Esophagus squamous epithelium (tissue), 5 donors: ENCODE results near the gene IGFBP3. TPM values are rescaled to one million over a fixed set of nuclear protein-coding genes. Genes with fewer than 3 reads are reported as not detected.

Source experiments
- DNase-seq: peaks from one replicate; lab custom pipeline; 2025; lab: John Stamatoyannopoulos, UW
- H3K27ac ChIP-seq, 4 donors: fragments of 200-600 bp; sonication (generic); one replicate each; pipeline ENCODE4 v1.5.1; 2016 to 2019; ENCODE audit warnings: mild to moderate bottlenecking in 1 of 4
- H3K27me3 ChIP-seq, 4 donors: fragments of 200-600 bp; sonication (generic); 1 replicate in 3 of 4; 2 replicates in 1 of 4; pipeline versions ENCODE4 v1.5.1 to v1.6.0; 2017 to 2021; ENCODE audit warnings: antibody characterized with exemption in 1 of 4
- H3K36me3 ChIP-seq, 3 donors: fragments of 200-600 bp; sonication (generic); one replicate each; pipeline ENCODE4 v1.5.1; 2016 to 2019
- H3K4me1 ChIP-seq, 3 donors: fragments of 200-600 bp; sonication (generic); one replicate each; pipeline ENCODE4 v1.5.1; 2017 to 2019
- H3K4me3 ChIP-seq, 4 donors: fragments of 200-600 bp; sonication (generic); 1 replicate in 3 of 4; 2 replicates in 1 of 4; pipeline ENCODE4 v1.5.1; 2016 to 2019; ENCODE audit warnings: mild to moderate bottlenecking in 2 of 4, moderate library complexity in 1 of 4
- H3K9me3 ChIP-seq, 3 donors: fragments of 200-600 bp; sonication (generic); one replicate each; pipeline ENCODE4 v1.5.1; 2016 to 2019
- POLR2A ChIP-seq, 4 donors: fragments of 450-650 bp; IDR thresholded peaks; one replicate each; pipeline ENCODE4 v1.6.1; 2017; ENCODE audit warnings: antibody characterized with exemption in 4 of 4, mild to moderate bottlenecking in 4 of 4, moderate library complexity in 3 of 4
- WGBS, 2 donors: methylation state at CpG; one replicate each; pipeline ENCODE4 v1.1.5; 2018; 5-methylcytosine and 5-hydroxymethylcytosine counted together
- intact Hi-C: fragments of 100-400 bp; cut with DNase I; formaldehyde crosslinking; loops from one replicate; pipeline ENCODE4 v1.15.0; 2022
- total RNA-seq, 4 donors: library from RNA; depleted of rRNA; stranded (reverse); fragments of >200 nt; gene quantifications; one replicate each; pipeline ENCODE4 v1.1.0, GENCODE V29; 2016
- TF ChIP-seq, protein P1 (sequence below), 6 experiments: fragments of 450-650 bp in 4 of 6; fragments of 200-600 bp in 2 of 6; sonication (generic) in 2 of 6; IDR thresholded peaks; one replicate each; pipeline ENCODE4 v1.5.1; 2016 to 2019; ENCODE audit warnings: antibody characterized with exemption in 6 of 6, mild to moderate bottlenecking in 4 of 6, moderate library complexity in 4 of 6
- donor health status: DM: yes; HTN: yes; CAD: no.

Gene IGFBP3
- total RNA-seq, 4 donors from 2014 or later, result 11.8 to 68.4 (median 47.9) TPM

DNA sequence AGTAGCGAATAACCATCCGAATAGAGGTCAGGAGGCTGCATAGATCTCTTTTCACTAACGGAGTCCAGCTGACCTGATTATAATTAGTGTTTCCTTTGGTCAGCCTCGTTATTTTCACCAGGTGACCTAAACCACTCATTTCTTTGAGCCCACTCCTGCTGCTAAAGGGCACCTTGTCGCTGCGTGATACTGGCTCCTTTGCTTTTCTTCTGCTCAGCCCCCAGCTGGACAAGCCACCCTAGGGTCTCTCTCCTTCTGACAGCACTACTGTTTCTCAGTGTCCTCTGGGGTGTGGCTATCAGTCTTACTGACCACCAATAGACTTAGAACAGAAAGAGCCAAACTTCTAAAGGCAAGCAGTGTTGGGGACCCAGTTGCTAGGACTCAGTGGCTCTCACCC, 2.7 kb upstream of the IGFBP3 start:
- intact Hi-C loops, result loop anchor here (5.0 kb wide), 1 partner anchor 1163 kb away; no protein-coding TSS in a partner anchor
- Histone ChIP-seq H3K4me3 (no peak overlapping the region), H3K36me3 (no peaks in the 10 kb centered on the region), H3K4me1 (peaks cover 22 to 54% (median 27%) of the 10 kb centered on the region in 3 donors), H3K9me3 (no peaks in the 10 kb centered on the region), H3K27ac (no peak overlapping the region), H3K27me3 (peaks cover 0 to 68% (median 12%) of the 10 kb centered on the region in 4 donors)
- TF ChIP-seq, protein P1, sequence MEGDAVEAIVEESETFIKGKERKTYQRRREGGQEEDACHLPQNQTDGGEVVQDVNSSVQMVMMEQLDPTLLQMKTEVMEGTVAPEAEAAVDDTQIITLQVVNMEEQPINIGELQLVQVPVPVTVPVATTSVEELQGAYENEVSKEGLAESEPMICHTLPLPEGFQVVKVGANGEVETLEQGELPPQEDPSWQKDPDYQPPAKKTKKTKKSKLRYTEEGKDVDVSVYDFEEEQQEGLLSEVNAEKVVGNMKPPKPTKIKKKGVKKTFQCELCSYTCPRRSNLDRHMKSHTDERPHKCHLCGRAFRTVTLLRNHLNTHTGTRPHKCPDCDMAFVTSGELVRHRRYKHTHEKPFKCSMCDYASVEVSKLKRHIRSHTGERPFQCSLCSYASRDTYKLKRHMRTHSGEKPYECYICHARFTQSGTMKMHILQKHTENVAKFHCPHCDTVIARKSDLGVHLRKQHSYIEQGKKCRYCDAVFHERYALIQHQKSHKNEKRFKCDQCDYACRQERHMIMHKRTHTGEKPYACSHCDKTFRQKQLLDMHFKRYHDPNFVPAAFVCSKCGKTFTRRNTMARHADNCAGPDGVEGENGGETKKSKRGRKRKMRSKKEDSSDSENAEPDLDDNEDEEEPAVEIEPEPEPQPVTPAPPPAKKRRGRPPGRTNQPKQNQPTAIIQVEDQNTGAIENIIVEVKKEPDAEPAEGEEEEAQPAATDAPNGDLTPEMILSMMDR (IDR thresholded peaks at IDR 0.05), result no peak
- no peak for DNase-seq
- WGBS, 2 donors, result 68 to 70% methylated on average over 6 of the region's 6 CpGs

DNA sequence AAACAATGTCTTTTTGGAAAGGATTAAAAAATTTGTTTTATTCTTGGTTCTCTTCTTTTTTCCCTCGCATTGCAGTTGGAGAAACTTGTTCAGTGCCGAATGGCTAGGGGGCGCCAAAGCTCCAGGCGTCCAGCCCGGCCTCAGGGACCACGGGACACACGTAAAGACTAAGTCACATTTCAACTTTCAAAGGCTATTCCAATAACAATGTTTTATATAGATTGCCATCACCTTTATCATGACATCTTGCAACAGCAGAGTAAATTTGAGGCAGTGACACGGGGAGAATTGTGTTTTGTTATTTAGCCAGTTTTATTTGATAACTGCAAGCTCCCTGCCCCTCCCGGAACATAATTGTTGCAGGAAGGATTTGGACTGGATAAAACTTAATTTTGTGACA, 2.2 kb upstream of the IGFBP3 start:
- no peaks in the 10 kb centered on the region for H3K36me3 ChIP-seq
- H3K27ac ChIP-seq, result no peak overlapping the region
- H3K4me1 ChIP-seq, result peaks cover 22 to 54% (median 27%) of the 10 kb centered on the region in 3 donors
- H3K27me3 ChIP-seq, result peaks cover 0 to 73% (median 12%) of the 10 kb centered on the region in 4 donors
- no peak for DNase-seq
- H3K4me3 ChIP-seq, result peak overlapping the region in 2 of 4 donors; percentile 38 to 71
- intact Hi-C loops, result loop anchor here (5.0 kb wide), 1 partner anchor 1164 kb away; no protein-coding TSS in a partner anchor
- H3K9me3 ChIP-seq, result no peaks in the 10 kb centered on the region
- no peak for TF ChIP-seq POLR2A (IDR thresholded peaks at IDR 0.05)
- TF ChIP-seq, protein P1 (IDR thresholded peaks at IDR 0.05), result peak; percentile 51 to 88 (median 82)
- WGBS, 2 donors, result 6 to 10% methylated on average over 9 of the region's 9 CpGs

DNA sequence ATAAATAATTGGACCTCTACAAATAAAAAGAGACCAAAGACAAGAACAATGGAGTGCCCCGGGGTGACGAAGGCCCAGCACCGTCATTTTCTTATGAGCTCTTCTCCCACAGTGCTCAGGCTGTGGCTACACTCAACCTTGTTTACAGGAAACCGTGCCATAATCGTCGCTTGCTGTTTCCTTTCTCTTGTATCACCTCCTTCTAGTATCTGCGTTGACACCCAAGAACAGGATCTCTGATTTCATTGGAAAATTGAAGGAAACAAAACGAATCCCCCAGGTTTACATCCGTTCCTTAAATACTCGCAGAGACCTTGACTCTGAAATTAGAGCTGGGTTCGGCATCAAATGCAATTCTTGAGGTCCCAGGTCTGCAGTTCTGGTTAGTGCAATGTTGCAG, 1.7 kb upstream of the IGFBP3 start:
- Histone ChIP-seq H3K36me3 (no peaks in the 10 kb centered on the region), H3K4me3 (peak overlapping the region in 3 of 4 donors; percentile 38 to 71 (median 55)), H3K9me3 (no peaks in the 10 kb centered on the region), H3K27ac (peak overlapping the region in 2 of 4 donors; percentile 16 to 46), H3K27me3 (peaks cover 0 to 78% (median 12%) of the 10 kb centered on the region in 4 donors), H3K4me1 (peaks cover 22 to 56% (median 27%) of the 10 kb centered on the region in 3 donors)
- 7 to 10% methylated on average over 11 of the region's 11 CpGs for WGBS, 2 donors
- DNase-seq, result no peak
- intact Hi-C loops, result loop anchor here (5.0 kb wide), 1 partner anchor 1164 kb away; no protein-coding TSS in a partner anchor
- no peak for TF ChIP-seq POLR2A (IDR thresholded peaks at IDR 0.05)
- TF ChIP-seq, protein P1 (IDR thresholded peaks at IDR 0.05), result no peak

DNA sequence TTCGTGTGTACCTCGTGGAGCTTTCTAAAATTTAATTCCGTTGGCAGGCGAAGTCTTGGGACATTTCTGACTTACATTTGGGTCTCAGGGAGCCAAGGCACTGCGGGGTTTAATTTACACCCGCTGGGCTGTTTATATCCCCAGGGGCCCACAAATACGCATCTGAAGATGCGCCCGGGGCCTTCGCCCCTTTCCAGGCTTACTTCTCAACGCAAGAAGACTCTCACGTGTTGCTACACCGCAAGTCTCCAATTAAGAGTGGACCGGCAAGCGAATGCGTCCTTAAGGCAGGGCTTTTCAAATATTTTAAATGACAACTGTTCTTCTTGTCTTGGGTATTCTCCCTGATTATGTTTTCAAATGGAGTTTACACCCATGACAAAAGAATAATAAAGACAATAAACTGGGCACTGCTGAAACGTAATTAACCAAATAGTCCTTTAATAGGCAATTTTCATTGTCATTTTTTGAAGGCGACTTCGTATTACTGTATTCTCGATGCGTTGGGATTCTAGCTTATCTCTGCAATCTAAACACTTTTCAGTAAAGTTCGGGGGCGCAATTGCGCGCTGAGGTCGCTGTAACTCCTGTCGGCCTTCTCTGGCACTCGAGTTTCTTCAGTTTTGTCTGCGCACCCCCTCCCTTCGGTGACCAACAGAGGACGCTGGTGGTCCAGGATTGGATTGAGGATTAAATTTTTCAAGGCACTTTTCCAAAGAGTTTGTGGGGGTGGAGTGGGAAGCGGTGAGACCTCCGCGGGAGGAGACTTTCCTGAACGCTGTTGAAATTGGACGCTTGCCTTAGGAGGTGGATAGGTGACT, 837 bp upstream of the IGFBP3 start:
- H3K4me3 ChIP-seq, result peak overlapping the region; percentile 31 to 71 (median 46)
- no peaks in the 10 kb centered on the region for H3K36me3 ChIP-seq
- 5 to 7% methylated on average over 30 to 34 of the region's 36 CpGs for WGBS, 2 donors
- peak overlapping the region in 2 of 4 donors; percentile 16 to 56 for H3K27ac ChIP-seq
- no peak for DNase-seq
- H3K4me1 ChIP-seq, result peaks cover 22 to 58% (median 27%) of the 10 kb centered on the region in 3 donors
- no peaks in the 10 kb centered on the region for H3K9me3 ChIP-seq
- TF ChIP-seq, protein P1 (IDR thresholded peaks at IDR 0.05), result peak; percentile 43 to 83 (median 57)
- no peak for TF ChIP-seq POLR2A (IDR thresholded peaks at IDR 0.05)
- intact Hi-C loops, result loop anchor here (5.0 kb wide), 1 partner anchor 1165 kb away; no protein-coding TSS in a partner anchor
- H3K27me3 ChIP-seq, result peaks cover 0 to 80% (median 12%) of the 10 kb centered on the region in 4 donors

DNA sequence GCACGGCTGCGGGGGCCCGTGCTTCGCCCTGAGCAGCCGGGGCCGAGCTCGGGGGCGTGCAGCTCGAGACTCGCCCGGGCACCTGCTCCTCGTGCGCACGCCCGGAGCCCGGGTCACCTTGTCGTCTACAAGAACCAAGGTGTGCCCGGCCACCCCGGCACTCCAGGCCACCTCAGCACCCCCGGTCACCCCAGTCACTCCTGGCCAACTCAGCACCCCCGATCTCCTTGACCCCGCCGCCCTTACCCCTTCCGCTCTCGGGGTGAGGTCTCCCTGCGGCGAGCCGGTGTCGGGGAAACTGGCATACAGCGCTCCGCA, 268 bp upstream of the IGFBP3 start:
- peak overlapping the region; percentile 31 to 71 (median 46) for H3K4me3 ChIP-seq
- TF ChIP-seq, protein P1 (IDR thresholded peaks at IDR 0.05), result no peak
- no peak for TF ChIP-seq POLR2A (IDR thresholded peaks at IDR 0.05)
- H3K4me1 ChIP-seq, result peaks cover 22 to 58% (median 27%) of the 10 kb centered on the region in 3 donors
- WGBS, 2 donors, result 1% methylated on average over 10 of the region's 31 CpGs; no CpG with 5 or more reads in 1 of the 2 donors
- H3K27ac ChIP-seq, result peak overlapping the region; percentile 16 to 56 (median 42)
- no peaks in the 10 kb centered on the region for H3K36me3 ChIP-seq
- no peak for DNase-seq
- H3K9me3 ChIP-seq, result no peaks in the 10 kb centered on the region
- H3K27me3 ChIP-seq, result peaks cover 0 to 81% (median 12%) of the 10 kb centered on the region in 4 donors
- intact Hi-C loops, result loop anchor here (5.0 kb wide), 1 partner anchor 1166 kb away; no protein-coding TSS in a partner anchor
